Hematopoietic multipotent progenitor cell treated with erythropoietin and hydrocortisone succinate and interleukin-3 and kit ligand, for 4 days (in vitro differentiated cells): ENCODE data around the gene MECP2.

Experiments
- DNase-seq: peaks from one replicate; pipeline ENCODE4 v3.0.0-alpha.2; 2015

The MECP2 gene

DNA sequence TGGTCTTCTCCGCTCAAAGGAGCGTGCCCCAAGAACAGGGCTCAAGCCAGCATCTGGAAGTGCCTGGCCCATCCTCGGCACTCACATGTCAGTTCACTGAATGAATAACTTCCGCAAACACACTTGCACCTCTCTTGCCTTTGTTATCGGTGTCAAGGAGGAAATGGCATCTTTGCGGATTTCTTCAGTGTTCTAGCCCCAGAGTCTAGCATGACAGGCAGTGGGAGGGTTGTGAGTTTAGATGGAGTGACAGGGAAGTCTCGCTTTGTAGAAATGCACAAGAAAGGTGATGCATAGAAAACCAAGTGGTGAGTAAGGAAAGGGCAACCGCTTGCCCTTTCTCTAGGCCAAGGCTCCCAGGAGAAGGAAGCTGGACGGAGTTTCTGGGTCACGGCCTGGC, 17.6 kb upstream of the MECP2 start:
- no peak for DNase-seq

DNA sequence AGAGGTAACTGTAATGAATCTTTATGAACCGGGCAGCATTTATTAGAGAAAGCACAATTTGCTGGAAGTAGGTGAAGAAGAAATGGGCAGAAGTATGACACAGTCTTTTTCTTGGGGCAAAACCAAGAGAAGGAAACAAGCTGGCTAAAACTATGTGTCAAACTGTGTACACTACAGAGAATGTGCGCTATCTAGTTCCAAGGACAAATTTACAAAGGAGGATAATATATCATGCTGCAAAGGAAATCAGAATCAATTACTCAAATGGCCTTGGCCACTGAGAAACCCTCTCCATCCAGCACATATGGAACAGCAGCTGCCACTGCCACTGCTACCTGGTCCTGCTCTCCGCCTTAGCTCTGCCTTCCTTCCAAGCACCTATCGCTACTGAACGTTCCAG, 17.1 kb upstream of the MECP2 start:
- DNase-seq, result no peak

DNA sequence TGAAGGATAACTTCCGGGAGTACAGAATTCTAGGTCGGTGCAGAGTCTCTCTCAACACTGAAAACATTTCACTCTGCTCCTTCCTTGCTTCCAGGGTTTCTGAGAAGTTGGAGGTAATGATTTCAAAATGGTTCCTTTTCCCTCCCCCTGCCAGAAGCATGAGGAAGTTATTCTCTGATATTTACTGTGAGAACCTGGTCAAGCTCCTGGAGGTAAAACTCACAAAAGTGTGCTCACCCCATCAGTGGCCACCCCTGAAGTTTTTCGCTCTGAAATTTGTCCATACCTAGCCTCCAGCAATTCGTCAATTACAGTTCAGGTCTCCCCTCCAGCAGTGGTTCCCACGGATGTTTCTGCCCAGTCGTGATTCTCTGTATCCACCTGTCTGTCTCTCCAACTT, 16.2 kb upstream of the MECP2 start:
- DNase-seq, result no peak

DNA sequence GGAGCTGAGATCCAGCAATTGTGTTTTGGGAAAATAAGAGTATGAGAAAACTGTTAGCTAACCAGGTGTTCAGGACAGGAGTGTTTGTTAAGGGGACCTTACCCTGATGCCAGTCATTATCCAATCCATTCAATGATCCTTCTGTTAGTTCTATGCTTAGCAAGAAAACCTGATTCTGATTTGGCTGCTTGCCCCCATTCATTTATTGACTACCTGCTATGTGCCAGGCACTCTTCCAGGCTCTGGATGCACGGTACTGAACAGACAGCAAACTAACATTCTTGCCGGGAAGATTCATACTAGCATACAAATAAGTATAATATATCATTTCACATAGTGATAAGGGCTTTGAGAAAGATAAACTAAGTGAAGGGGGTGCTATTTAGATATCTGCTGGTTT, 1.0 kb upstream of the MECP2 start:
- DNase-seq, result no peak

DNA sequence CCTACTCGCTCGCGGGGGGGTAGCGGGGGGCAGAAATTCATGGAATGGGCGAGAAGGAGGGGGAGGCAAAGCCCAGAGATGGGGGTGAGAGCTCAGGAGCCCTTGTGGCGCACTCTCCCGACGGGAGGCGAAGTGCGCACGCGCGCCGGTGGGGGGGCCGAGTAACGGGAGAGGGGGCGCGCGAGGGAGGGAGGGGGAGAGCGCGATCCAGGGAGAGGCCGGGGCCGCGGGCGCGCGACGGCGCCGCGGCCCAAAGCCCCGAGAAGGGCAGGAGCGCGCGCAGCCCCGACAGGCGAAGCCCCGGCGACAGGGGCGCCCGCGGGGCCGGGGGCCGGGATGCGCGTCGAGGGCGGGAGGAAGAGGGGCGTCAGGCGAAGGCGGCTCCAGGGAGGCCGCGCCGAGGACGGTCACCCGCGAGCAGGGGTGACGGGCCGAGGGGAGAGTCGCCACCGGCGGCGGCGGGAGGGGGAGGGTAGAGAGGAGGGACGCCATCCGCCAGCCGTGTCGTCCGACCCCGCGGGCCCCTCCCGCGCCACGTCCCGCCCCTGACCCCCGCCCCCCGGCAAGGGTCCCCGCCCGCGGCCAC, 421 bp downstream of the MECP2 start:
- peak; percentile 84 for DNase-seq

DNA sequence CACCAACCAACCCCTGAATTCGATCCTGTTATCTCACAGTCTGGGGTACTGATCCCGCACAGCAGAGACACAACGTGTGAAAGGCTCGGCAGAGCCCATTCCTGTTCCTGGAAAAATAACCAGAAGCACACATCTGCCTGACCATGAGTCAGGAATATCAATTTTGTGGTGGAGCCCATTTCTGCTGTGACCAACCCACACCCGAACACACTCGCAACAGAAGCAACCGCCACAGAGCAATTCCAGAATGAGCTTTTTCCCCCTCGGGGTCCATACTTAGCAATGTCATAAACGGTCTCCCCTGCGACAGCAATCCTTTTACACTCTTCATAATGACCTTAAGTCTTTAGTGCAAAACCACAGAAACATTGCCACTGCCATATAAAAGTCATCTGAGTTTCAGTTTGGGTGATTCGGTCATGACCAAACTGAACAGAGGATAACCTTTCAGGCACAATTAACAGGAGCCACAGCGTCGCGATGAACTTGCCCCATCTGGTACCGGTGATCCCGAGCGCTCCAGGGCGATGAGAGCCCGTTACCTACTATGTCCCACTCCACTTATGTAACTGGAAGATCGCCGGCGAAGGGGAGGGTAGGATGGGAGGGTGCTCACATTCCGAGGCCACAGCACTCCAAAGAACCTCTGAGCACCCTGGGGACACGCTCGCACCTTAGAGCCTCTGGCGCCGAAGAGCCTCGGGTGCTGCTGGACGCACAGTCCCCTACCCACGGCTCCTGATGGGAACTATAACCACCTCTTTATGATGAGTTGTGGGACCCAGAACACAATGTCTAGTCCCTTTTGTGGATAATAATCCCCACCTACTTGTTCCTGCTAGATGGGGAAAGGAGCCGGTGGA, 1.1 kb downstream of the MECP2 start:
- no peak for DNase-seq

DNA sequence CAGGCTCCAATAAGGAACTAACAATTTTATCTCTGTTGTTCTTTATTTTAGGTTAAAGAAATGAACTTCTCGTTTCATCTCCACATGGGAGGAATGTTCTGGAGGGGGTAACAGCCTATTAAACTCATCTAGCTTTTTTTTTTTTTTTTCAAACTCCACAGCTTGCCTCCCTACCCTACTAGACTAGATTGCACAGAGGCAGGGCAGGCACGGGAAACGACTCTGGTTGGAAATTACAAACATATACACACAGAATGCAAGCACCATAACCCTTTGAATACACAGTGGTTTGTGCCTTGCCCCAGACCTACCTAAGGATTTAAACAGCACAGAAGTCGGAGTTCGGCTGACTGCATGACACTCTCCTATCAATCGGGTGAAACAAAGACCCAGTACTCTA, 2.7 kb downstream of the MECP2 start:
- no peak for DNase-seq

DNA sequence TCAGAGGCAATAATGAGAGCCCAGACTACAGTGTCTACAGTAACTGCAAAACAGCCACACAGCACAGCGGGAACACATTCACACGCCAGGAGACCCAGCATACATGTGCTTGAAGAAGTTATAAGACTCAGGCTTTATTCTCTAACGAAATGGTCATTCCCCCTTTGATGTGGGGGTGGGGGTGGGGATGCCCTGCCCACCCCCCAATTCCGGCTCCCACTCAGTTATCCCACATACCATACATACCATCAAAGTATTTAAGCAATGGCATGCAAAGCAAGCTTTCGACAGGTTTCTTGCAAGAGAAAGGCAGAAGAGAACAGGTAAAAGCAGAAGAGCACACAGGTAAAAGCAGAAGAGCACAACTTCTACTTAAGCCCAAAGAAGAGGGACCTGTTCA, 3.6 kb downstream of the MECP2 start:
- DNase-seq, result no peak

DNA sequence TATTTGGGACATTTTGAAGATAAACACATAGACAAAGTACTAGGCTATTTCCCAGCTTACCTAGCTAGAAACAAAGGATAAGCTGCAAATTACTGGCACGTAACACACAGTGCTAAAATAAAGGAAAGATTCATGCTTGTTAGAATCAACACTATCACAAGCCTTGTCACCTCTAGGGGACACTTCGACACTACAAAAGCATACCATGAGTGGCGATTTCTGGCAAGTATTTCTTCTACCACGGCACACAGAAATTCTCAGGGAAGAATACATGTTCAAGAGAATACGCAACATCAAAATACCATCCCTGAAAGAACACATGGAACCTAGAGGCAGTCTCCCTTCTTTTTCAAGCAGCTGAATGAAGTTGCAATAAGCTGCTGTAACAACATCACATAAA, 5.1 kb downstream of the MECP2 start:
- DNase-seq, result peak; percentile 38

DNA sequence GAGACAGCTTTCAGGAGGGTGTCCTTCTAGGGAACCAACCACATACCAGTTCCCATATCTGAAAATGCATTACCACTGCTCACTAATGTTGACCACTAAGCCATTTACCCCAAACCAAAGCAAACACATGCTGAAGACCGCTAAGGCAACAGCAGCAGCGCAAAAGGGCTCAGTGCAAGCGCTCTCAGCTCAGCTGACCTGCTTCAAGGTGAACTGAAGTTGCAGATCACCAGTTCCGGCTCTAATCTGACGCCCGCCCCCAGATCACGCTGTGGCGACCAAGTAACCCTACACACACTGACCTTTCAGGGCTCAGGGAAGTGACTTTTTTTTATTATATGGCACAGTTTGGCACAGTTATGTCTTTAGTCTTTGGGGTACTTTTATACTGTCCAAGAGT, 5.8 kb downstream of the MECP2 start:
- DNase-seq, result no peak

DNA sequence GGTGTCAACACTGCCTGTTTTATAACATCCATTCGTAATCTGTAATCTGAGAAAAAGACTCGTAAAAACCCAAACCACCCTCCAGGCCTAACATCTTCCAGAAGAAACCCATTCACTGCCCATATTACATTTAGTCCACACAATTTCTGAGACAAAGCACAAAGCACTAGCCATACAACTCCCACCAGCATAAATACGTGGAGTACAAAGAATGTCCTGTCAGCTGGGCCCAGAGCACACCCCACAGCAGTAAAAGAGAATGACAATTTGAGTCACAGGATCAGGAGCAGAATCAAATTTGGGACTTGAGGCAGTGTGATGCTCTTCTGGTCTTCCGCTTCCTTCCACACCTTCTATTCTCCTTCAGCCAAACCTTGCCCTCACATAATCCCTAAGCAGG, 6.8 kb downstream of the MECP2 start:
- no peak for DNase-seq

DNA sequence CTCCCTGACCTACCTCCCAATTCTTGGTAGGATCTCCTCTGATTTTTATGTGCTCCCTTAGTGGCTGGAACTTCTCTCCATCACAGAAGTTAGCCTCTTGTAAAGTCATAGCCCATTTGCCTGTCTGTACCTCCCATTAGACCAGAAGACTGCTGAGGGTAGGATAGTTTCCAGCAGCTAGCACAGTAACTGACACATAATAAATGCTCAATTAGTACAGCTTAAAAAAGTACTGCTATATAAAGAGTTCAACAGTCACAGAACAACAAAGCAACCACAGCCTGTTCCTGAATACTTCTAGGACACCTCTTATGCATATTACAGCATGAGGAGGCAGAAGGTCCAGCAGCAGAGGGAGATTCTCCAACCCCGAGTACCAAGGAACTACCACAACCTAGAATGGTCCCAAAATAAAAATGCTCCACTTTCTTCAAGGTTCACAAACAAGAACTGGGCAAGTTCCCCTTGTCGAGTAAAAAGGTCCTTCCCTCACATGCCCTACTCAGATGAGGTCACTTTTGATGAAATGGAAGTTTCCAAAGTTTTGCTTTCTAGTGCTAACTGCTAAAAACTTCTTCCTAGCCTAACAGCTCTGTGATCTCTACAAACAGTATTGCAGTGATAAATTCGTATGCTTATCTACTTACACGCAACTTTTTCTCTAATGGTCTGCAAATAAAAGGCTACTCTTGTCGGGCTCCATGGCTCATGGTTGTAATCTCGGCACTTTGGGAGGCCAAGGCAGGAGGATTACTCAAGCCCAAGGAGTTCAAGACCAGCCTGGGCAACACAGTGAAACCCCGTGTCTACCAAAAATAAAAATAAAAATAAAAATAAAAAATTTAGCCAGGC, 12.8 kb downstream of the MECP2 start:
- no peak for DNase-seq

DNA sequence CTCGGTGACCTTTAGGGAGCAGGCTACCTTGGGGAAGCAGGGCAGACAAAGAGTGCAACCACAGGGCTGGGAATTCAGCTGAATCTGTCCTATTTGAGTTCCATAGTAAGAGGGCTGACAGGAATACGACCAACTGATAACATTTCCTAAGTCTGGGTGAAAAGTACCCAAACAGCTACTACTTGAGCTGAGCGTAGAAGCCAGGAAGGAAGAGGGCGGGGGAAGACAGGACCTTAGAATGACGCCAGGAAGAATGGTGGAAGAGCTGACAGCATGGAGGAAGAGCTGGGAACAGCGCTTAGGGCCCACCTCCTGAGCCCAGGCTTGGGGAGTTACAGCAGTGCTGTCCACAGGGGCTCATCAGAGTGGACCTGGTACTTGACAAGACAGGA, 14.4 kb downstream of the MECP2 start:
- DNase-seq, result no peak

DNA sequence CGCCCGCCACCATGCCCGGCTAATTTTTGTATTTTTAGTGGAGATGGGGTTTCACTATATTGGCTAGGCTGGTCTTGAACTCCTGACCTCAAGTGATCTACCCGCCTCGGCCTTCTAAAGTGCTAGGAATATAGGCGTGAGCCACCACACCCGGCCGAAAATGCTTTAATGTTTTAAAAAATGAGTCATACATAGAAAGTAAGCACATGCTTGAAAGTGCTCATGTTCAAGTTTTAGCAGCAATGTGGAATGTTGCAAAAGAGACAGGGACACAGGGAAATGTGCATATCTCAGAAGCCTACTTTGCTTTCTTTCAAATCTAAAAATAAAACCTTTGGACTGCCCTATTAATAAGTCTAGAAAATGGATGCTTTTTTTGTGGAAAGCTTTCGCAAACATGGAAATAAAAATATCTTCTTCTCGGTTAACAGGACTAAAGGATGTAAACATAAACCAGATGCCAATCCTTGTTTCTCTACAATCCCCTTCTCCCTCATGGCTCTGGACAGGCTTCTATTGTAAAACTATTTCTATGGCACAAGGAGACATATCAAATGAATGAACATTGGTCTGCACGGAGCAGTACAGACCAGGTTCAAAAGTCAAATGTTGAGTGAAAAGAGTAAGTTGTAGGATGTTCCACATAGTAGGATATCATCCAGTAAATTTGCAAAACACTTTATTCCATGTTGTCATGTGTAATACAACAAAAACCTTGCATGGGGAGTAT, 15.0 kb downstream of the MECP2 start:
- no peak for DNase-seq

DNA sequence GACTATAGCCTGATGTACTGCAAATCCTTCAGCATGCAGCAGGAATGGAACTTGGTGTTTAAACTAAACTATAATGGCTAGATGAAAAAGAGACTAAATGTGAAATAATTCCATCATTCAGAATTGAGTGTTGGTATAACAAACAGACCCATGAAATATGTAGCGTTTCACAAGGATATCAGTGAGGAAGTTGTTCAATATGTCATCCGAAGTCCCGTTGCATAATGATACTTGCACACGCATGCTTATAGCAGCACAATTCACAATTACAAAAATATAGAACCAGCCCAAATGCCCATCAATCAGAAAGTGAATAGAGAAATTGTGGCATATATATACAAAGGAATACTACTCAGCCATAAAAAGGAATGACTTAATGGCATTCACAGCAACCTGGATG, 20.4 kb downstream of the MECP2 start:
- no peak for DNase-seq

DNA sequence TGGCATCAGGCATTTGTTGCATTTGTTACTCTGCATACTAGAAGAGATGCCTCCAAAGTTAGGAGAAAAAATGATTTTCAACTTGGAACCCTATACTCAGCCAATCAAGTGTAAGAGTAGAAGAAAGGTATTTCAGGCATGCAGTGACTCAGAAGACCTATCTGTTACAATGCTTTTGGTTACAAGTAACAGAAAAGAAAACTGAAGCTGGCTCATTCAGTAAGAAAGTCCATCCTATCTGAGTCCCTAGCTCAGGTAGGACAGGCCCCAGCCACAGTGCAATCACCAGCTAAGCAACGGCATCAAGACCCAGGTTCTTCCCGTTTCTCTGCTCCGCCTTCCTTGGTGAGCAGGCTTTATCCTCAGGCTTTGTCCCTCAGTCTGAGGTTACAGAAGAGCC, 23.3 kb downstream of the MECP2 start:
- no peak for DNase-seq

DNA sequence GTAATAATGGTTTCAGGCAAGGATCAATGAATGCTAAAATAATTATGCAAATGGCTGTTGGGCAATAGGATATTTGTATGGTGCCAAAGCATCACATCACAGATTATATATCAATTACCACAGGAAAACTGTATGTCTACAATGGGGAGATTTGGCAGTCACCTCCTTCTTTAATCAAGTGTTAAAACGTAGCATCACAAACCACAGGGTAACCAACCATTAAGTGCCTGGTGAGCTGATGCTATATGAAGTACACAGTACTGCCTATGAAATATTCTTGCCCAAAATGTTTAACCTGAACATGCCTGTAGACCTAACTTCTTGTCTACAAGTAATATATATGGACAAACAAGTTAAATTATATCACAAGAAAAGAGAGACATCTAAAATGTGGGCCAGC, 25.3 kb downstream of the MECP2 start:
- no peak for DNase-seq

DNA sequence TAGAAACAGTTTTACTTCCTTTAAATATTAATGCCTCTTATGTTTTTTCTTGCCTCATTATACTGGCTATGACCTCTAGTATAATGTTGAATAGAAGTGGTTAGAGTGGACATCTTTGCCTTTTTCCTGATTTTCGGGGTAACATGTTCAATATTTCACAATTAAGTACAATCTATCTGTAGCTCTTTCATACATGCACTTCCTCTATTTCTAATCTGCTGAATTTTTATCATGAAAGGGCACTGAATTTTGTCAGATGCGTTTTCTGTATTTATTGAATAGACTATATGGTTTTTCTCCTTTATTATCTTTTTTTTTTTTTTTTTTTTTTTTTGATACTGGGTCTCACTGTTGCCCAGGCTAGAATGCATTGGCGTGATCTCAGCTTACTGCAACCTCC, 29.0 kb downstream of the MECP2 start:
- DNase-seq, result peak; percentile 34

DNA sequence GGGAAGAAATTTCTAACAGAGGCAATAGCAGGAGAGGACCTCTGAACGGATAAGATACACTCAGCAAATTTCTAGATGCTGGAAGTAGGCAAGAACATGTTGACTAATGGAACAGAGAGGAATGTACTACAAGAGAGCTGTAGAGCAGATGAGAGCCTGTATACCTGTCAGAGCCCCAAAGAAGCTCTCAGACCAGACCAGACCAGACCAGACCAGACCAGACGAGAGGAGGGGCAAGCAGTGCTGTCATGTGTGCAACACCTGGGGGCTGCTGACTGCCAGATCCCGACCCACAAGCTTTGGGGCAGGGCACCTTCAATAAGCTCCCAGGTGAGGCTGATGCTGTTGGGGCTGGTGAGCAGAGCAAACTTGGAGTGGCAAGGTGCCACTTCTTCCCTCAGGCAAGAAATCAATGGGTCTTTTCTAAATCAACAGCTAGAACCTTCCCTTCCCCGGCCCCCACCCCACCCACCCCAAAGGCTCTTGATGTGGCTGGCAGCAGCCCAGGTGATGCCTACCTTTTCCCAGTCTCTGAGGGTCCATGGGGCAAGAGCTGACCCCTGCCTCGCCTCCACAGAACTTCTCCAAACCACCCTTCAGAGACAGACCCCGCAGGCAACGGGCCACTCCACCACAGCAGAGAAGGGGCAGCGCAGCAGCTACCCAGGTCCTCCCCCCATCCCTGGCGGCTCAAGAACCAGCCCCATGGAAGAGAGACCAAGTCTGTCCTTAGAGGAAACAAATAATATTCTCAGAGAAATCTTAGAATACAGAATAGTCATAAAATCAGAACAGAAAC, 32.7 kb downstream of the MECP2 start:
- DNase-seq, result no peak

DNA sequence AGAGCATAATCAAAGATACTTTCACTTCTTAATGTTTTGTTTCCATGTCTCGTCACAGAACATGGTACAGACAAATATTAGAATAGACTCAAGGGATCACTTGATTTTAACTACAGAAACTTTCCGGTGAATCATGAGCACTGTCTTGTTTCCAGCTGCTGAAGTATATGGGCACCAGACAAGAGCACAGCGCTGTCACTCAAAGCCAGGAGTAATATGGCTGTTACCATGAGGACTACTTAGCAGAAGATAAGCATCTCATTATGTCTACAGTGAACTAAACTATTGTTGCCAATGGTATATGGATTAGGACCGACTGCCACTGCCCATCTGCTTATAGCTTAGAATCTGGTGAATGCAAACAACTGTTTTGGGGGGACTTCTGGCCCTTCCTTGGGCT, 34.3 kb downstream of the MECP2 start:
- no peak for DNase-seq

DNA sequence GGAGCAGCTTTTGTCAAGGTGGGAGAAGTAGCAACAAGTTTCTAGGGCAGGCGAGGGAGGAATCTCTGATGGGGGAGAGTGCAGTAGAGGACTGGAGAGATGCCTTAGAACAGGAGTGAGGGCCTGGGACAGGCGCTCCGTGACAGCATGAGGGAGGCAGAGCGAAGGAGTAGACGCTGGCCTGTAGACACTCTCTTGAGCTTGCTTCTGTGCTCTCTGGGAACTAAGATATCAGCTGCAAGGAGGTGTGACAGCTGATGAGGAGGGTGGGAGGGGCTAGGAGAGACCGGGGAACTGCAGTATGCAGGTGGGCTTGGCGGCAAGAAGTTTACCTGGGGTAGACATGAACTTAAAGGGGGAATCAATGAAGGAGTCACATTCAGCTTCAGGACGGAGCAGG, 35.7 kb downstream of the MECP2 start:
- no peak for DNase-seq

DNA sequence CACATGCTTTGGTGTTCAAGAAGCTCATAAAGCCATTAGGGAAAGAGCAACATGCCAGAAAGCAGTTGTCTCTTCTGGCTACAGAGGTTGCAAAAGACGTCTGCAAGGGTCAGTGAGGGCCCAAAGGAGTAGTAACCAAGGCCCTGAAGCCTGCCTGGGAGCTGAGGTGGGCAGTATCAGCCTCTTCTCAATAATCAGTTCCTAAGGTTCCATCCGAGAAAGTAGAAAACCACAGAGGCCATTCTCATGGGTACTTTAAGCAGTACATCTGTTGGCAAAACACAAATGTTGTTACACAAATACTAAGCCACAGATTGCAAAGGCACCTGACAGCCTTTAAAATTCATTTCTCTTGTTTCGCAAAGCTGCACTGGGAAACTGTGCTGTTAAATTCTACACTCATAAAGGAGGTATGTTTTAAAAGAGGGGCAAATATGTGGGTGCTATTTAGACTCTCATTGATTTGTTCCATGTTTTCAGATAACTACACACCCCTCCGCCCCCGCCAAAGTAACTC, 37.7 kb downstream of the MECP2 start:
- DNase-seq, result no peak
